ENCODE data around the gene ERCC4.

The ERCC4 gene

DNA sequence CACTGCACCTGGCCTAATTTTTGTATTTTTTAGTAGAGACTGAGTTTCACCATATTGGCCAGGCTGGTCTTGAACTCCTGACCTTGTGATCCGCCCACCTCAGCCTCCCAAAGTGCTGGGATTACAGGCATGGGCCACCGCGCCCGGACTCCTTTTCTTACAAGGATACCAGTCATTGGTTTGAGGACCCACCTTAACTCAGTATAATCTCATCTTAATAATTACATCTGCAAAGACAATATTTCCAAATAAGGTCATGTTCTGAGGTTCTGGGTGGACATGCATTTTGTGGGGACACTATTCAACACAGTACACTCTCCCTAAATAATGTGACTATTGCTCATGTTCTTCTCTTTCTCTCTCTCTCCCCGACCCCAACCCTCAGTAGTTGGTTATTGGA lies 63.7 kb downstream of the ERCC4 start:
- POLR2A ChIA-PET, result no interaction called here
- DNase-seq (ENCODE audit: extremely low spot score), result no peak
- TF ChIP-seq LEF1 (IDR thresholded peaks at IDR 0.05; ENCODE audit: borderline replicate concordance), result no peak
- no peak for TF ChIP-seq FOXM1 (IDR thresholded peaks at IDR 0.05; ENCODE audit: borderline replicate concordance)
- no peak for TF ChIP-seq NFRKB (IDR thresholded peaks at IDR 0.05)
- no peak for TF ChIP-seq SP1 (IDR thresholded peaks at IDR 0.05)
- TF ChIP-seq ZNF384 (IDR thresholded peaks at IDR 0.05), result no peak
- CTCF ChIA-PET, result no interaction called here

DNA sequence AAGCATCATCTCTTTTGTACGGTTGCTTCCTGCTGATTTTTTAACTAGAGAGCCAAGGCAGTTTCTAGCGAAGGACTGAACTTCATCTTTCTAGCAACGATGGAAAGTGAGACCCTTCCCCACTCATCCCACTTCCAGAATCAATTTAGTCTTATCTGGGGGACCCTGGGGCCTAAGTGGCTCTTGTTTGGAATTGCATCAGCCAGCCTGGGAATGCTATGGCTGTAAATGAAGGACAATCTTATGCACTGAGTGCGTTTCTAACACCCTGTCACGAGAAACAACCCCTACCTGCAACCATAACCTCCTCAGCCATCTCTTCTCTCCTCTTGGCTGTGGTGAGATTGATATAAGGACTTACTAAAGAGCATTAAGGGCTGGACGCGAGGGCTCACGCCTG lies 64.8 kb downstream of the ERCC4 start:
- no peak for DNase-seq (ENCODE audit: extremely low spot score)
- TF ChIP-seq ZNF384 (IDR thresholded peaks at IDR 0.05) (no peak), SUZ12 (IDR thresholded peaks at IDR 0.05) (no peak), ELF4 (IDR thresholded peaks at IDR 0.05) (no peak), SP1 (IDR thresholded peaks at IDR 0.05) (no peak), NFRKB (IDR thresholded peaks at IDR 0.05) (no peak), FOXK2 (IDR thresholded peaks at IDR 0.05) (no peak), FOXA1 (IDR thresholded peaks at IDR 0.05) (no peak), ARNT (IDR thresholded peaks at IDR 0.05) (no peak), CTBP1 (IDR thresholded peaks at IDR 0.05; ENCODE audit: borderline replicate concordance) (no peak), FOXM1 (IDR thresholded peaks at IDR 0.05; ENCODE audit: borderline replicate concordance) (no peak), LEF1 (IDR thresholded peaks at IDR 0.05; ENCODE audit: borderline replicate concordance) (no peak), BHLHE40 (IDR thresholded peaks at IDR 0.05; ENCODE audit: borderline replicate concordance) (no peak), HDGF (IDR thresholded peaks at IDR 0.05; ENCODE audit: borderline replicate concordance) (no peak), TARDBP (IDR thresholded peaks at IDR 0.05) (no peak)
- TF ChIP-seq, protein P1, sequence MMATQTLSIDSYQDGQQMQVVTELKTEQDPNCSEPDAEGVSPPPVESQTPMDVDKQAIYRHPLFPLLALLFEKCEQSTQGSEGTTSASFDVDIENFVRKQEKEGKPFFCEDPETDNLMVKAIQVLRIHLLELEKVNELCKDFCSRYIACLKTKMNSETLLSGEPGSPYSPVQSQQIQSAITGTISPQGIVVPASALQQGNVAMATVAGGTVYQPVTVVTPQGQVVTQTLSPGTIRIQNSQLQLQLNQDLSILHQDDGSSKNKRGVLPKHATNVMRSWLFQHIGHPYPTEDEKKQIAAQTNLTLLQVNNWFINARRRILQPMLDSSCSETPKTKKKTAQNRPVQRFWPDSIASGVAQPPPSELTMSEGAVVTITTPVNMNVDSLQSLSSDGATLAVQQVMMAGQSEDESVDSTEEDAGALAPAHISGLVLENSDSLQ (IDR thresholded peaks at IDR 0.05), result no peak
- POLR2A ChIA-PET, result no interaction called here

DNA sequence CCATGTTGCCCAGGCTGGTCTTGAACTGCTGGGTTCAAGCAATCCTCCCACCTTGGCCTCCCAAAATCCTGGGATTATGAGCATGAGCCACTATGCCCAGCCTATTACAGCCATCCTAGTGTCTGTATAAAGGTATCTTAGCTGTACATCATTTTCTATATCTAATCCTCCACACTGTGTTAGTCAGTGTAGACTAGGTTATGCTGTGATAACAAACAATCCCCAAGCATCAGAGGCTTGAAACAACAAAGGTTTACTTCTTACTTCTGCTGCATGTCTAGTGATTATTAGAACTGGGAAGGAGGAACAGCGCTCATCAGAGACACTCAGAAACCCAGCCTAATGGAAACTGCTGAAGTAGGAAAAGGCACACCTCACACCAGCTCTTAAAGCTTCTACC lies 68.1 kb downstream of the ERCC4 start:
- ChIA-PET CTCF (no interaction called here), POLR2A (no interaction called here)
- no peak for TF ChIP-seq ARNT (IDR thresholded peaks at IDR 0.05)
- no peak for TF ChIP-seq HDGF (IDR thresholded peaks at IDR 0.05; ENCODE audit: borderline replicate concordance)
- no peak for TF ChIP-seq SP1 (IDR thresholded peaks at IDR 0.05)
- no peak for TF ChIP-seq NFRKB (IDR thresholded peaks at IDR 0.05)
- TF ChIP-seq, protein P1 (IDR thresholded peaks at IDR 0.05), result no peak
- TF ChIP-seq TARDBP (IDR thresholded peaks at IDR 0.05), result no peak
- TF ChIP-seq LEF1 (IDR thresholded peaks at IDR 0.05; ENCODE audit: borderline replicate concordance), result no peak
- TF ChIP-seq FOXA1 (IDR thresholded peaks at IDR 0.05), result no peak
- no peak for TF ChIP-seq FOXK2 (IDR thresholded peaks at IDR 0.05)
- TF ChIP-seq ZNF384 (IDR thresholded peaks at IDR 0.05), result no peak
- no peak for TF ChIP-seq CTBP1 (IDR thresholded peaks at IDR 0.05; ENCODE audit: borderline replicate concordance)
- no peak for TF ChIP-seq L3MBTL2 (conservative IDR thresholded peaks at IDR 0.05)
- no peak for DNase-seq (ENCODE audit: extremely low spot score)

More for the DNA sequence above, 64.8 kb downstream of the ERCC4 start:
- CTCF ChIA-PET, result no interaction called here

DNA sequence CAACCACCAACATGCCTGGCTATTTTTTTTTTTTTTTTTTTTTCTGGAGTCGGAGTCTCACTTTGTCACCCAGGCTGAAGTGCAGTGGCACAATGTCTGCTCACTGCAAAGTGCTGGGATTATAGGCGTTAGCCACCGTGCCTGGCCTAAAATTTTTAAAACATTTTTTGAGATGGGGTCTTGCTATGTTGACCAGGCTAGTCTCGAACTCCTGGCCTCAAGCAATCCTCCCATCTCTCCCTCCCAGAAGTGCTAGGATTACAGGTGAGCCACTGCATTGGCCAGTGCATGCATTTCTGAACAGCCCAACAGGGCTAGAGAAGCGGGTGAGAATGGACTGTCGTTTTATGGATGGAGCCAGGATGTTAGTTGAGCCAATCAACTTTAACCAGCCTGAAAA lies 72.4 kb downstream of the ERCC4 start:
- POLR2A ChIA-PET, result no interaction called here
- no peak for TF ChIP-seq HDGF (IDR thresholded peaks at IDR 0.05; ENCODE audit: borderline replicate concordance)
- no peak for TF ChIP-seq SP1 (IDR thresholded peaks at IDR 0.05)
- TF ChIP-seq, protein P1 (IDR thresholded peaks at IDR 0.05), result no peak
- no peak for TF ChIP-seq SUZ12 (IDR thresholded peaks at IDR 0.05)
- no peak for TF ChIP-seq NFRKB (IDR thresholded peaks at IDR 0.05)
- no peak for TF ChIP-seq ARNT (IDR thresholded peaks at IDR 0.05)
- no peak for TF ChIP-seq ELF4 (IDR thresholded peaks at IDR 0.05)
- no peak for TF ChIP-seq BHLHE40 (IDR thresholded peaks at IDR 0.05; ENCODE audit: borderline replicate concordance)
- no peak for TF ChIP-seq CTBP1 (IDR thresholded peaks at IDR 0.05; ENCODE audit: borderline replicate concordance)
- TF ChIP-seq FOXK2 (IDR thresholded peaks at IDR 0.05), result no peak
- TF ChIP-seq LEF1 (IDR thresholded peaks at IDR 0.05; ENCODE audit: borderline replicate concordance), result no peak
- TF ChIP-seq FOXM1 (IDR thresholded peaks at IDR 0.05; ENCODE audit: borderline replicate concordance), result no peak
- no peak for TF ChIP-seq L3MBTL2 (conservative IDR thresholded peaks at IDR 0.05)
- no peak for TF ChIP-seq TARDBP (IDR thresholded peaks at IDR 0.05)
- TF ChIP-seq FOXA1 (IDR thresholded peaks at IDR 0.05), result no peak
- no peak for TF ChIP-seq ZNF384 (IDR thresholded peaks at IDR 0.05)
- no peak for DNase-seq (ENCODE audit: extremely low spot score)
- CTCF ChIA-PET, result no interaction called here

DNA sequence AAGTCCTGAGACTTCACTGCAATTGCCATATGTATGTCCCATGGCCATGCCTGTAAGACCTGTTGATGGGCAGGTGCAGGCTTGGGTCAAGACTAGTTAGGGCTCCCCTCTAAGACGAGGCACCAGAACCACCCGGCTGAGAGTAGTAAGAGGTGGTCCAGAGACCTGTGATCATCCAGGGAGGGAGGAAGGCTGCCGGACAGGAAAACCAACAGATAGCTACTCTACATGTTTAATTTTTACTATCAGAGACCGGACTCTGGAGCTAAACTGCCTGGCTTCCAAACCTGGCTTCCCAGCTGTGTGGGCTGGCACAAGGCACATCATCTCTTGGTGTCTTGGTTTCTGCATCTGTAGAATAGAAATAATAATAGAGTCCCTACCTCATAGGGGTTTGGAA lies 73.0 kb downstream of the ERCC4 start:
- POLR2A ChIA-PET, result no interaction called here
- no peak for DNase-seq (ENCODE audit: extremely low spot score)
- TF ChIP-seq ARNT (IDR thresholded peaks at IDR 0.05), result no peak
- TF ChIP-seq FOXA1 (IDR thresholded peaks at IDR 0.05), result no peak
- CTCF ChIA-PET, result no interaction called here

DNA sequence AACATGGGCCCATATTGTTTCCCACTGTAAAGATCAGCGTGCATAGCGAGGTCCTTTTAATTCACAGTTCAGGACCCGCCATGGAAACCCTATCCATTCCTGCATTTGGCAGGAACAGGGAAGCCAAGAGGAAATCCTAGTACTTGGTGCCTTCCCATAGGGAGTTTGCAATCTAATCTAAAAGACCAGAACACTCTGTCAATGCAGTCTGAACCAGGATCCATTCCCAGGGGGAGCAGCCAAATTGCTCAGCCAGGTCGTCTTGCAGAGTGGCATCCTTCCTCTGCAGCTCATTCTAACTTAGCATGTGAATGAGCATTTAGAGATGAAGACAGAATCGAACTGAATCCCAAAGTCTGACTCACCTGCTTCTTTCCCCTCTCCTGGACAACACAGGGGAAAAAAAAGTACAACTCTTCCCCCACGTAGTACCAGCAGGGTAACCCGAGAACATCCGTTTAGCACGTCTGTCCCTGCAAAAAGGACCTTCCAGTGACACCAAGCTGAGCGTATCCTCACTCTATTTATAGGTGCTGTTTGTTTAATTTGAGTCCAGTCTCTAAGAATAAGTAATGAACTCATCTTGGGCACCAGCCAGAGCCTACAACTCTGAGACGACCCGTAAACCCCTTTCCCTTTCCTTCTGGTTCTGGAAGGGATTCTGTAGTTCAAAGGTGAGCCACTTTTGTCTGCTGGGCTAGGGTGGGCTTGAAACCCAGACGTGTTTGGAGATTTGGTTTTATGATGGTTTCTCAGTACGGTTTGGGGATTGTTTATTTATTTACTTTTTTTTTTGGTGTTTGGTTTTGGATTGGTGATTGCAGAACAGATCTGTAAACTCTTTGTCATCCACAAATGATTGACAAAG lies 74.5 kb downstream of the ERCC4 start:
- TF ChIP-seq CTBP1 (IDR thresholded peaks at IDR 0.05; ENCODE audit: borderline replicate concordance) (no peak), LEF1 (IDR thresholded peaks at IDR 0.05; ENCODE audit: borderline replicate concordance) (no peak), FOXM1 (IDR thresholded peaks at IDR 0.05; ENCODE audit: borderline replicate concordance) (no peak), ZNF384 (IDR thresholded peaks at IDR 0.05) (no peak), ELF4 (IDR thresholded peaks at IDR 0.05) (no peak), FOXA1 (IDR thresholded peaks at IDR 0.05) (no peak), L3MBTL2 (conservative IDR thresholded peaks at IDR 0.05) (no peak), NFRKB (IDR thresholded peaks at IDR 0.05) (no peak), FOXK2 (IDR thresholded peaks at IDR 0.05) (no peak), SP1 (IDR thresholded peaks at IDR 0.05) (no peak)
- TF ChIP-seq, protein P1 (IDR thresholded peaks at IDR 0.05), result no peak
- no peak for DNase-seq (ENCODE audit: extremely low spot score)
- POLR2A ChIA-PET, result no interaction called here
- CTCF ChIA-PET, result interaction anchor here (0.7 kb wide), 1 partner anchor 71 kb away, joined by 4 read pairs; no protein-coding TSS in a partner anchor

Measured in HEK293T (cell line).